ENCODE results near the gene HOXC12. TPM values are rescaled to one million over a fixed set of nuclear protein-coding genes. Genes with fewer than 3 reads are reported as not detected.

HOXC12 gene
- polyA plus RNA-seq, 1 of the 3 experiments (the other 2 are of a cell fraction) = not detected

GRCh38 chr12:53963005-53963404 lies 8.3 kb downstream of the HOXC12 start:
- WGBS (ENCODE audit: low lambda C conversion rate) = 24% methylated on average over 7 of the region's 7 CpGs
- Histone ChIP-seq H3K4me2 (no peak overlapping the region), H3K4me1 (ENCODE audit: control insufficient read depth in 1 of 2, insufficient read depth in 2 of 2, low read depth in 1 of 2, low read length in 1 of 2) (no peaks in the 10 kb centered on the region; a peak in 1 of 4 replicates), H3K79me2 (ENCODE audit: insufficient read depth) (no peaks in the 10 kb centered on the region), H3F3A (replicated peaks; ENCODE audit: insufficient read depth) (no peaks in the 10 kb centered on the region), H3K9me2 (no peaks in the 10 kb centered on the region), H3K9me3 (no peaks in the 10 kb centered on the region), H3K36me3 (replicated peaks in 1 of 2; ENCODE audit: control insufficient read depth in 1 of 2, insufficient read depth in 2 of 2, low read length in 1 of 2) (no peaks in the 10 kb centered on the region), H4K20me1 (ENCODE audit: insufficient read depth) (peaks cover 12% of the 10 kb centered on the region; the same call in 1 of the 2 replicates), H3K27ac (ENCODE audit: low read depth in 2 of 2, low read length in 1 of 2) (no peak overlapping the region), H3K4me3 (ENCODE audit: low read depth in 2 of 2, low read length in 1 of 2) (no peak overlapping the region), H3K9ac (no peak overlapping the region), H3K27me3 (ENCODE audit: insufficient read depth) (peaks cover 98% of the 10 kb centered on the region), H2AFZ (ENCODE audit: low read depth) (no peak overlapping the region)
- ChIA-PET CTCF (interaction anchor here (1.3 to 2.7 kb wide), 5 partner anchors 11 to 245 kb away, joined by 5 to 7 read pairs (median 6); partner anchors contain the start of gene HOXC10), POLR2A (no interaction called here)
- peak; percentile 20; the same call in 1 of the 2 replicates for TF ChIP-seq EZH2phosphoT487 (IDR thresholded peaks at IDR 0.05; ENCODE audit: borderline replicate concordance, low read depth)
- no peak for TF ChIP-seq GATA2 (CRISPR knock-in tag; IDR thresholded peaks at IDR 0.05)
- DNase-seq = no peak

DNA sequence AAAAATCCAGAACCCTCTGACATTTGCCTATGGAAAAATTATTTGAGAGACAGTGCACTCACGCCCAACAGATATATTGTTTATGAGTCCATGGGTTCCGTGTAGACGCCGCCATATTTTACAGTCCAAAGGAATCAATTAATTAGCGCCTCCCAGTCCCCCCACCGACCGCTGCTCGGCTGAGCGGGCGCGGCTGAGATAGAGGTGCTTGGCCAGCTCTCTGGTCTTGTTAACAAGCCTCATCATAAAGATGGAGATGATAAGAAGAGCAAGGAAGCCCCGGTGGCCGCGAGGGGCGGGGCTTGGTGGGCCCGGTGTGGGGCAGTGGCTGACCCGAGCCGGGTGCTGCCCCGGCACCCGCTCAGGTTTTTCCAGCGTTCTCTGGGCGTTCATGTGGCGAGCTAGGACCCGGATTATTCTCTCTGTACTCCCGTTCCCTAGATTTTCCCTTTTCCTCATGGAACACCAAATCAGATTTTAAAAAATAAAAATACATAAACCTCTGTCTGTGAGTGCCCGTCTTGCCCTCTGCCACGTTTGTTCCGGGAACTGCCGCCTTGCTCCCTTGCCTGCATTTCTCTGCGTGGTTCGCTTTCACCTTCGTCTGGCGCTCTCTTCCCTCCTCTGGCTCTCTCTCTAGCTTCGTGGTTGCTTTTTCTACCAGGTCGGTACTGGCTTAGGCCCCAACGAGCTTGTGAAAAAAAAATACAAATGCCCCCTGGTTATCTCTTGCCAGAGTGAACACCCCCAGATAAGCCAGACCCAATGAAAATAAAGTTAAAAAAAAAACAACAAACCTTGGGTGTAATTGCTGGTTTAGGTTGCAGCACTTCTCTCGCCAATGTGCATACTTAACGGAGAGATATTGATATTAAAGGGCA lies 9.0 kb downstream of the HOXC12 start:
- Histone ChIP-seq H3F3A (replicated peaks; ENCODE audit: insufficient read depth) (no peaks in the 10 kb centered on the region), H4K20me1 (ENCODE audit: insufficient read depth) (peaks cover 12% of the 10 kb centered on the region; the same call in 1 of the 2 replicates), H3K27ac (ENCODE audit: low read depth in 2 of 2, low read length in 1 of 2) (no peak overlapping the region), H3K27me3 (ENCODE audit: insufficient read depth) (peaks cover 98% of the 10 kb centered on the region), H3K9me3 (no peaks in the 10 kb centered on the region), H3K4me2 (no peak overlapping the region), H3K36me3 (replicated peaks in 1 of 2; ENCODE audit: control insufficient read depth in 1 of 2, insufficient read depth in 2 of 2, low read length in 1 of 2) (no peaks in the 10 kb centered on the region), H3K9ac (no peak overlapping the region), H3K79me2 (ENCODE audit: insufficient read depth) (no peaks in the 10 kb centered on the region), H3K4me3 (ENCODE audit: low read depth in 2 of 2, low read length in 1 of 2) (no peak overlapping the region), H3K4me1 (ENCODE audit: control insufficient read depth in 1 of 2, insufficient read depth in 2 of 2, low read depth in 1 of 2, low read length in 1 of 2) (no peaks in the 10 kb centered on the region; a peak in 1 of 4 replicates), H2AFZ (ENCODE audit: low read depth) (no peak overlapping the region), H3K9me2 (no peaks in the 10 kb centered on the region)
- DNase-seq = no peak
- 18% methylated on average over 35 of the region's 38 CpGs for WGBS (ENCODE audit: low lambda C conversion rate)
- ChIA-PET POLR2A (no interaction called here), CTCF (interaction anchor here (1.0 to 2.7 kb wide), 6 partner anchors 11 to 244 kb away, joined by 3 to 7 read pairs (median 6); partner anchors contain the start of gene HOXC10)
- TF ChIP-seq GABPA (IDR thresholded peaks at IDR 0.05; ENCODE audit: low read depth) = no peak
- TF ChIP-seq MXI1 (IDR thresholded peaks at IDR 0.05; ENCODE audit: low read depth, low read length) = no peak
- TF ChIP-seq TEAD4 (IDR thresholded peaks at IDR 0.05; ENCODE audit: borderline replicate concordance, insufficient read depth) = no peak
- no peak for TF ChIP-seq RFX5 (IDR thresholded peaks at IDR 0.05; ENCODE audit: low read length)
- no peak for TF ChIP-seq ZBTB33 (IDR thresholded peaks at IDR 0.05; ENCODE audit: borderline replicate concordance, low read depth)
- TF ChIP-seq TAF1 (IDR thresholded peaks at IDR 0.05; ENCODE audit: borderline replicate concordance, low read depth, low read length) = no peak
- no peak for TF ChIP-seq CTCF (IDR thresholded peaks at IDR 0.05)
- TF ChIP-seq IRF3 (IDR thresholded peaks at IDR 0.05; ENCODE audit: low read depth, low read length) = no peak
- TF ChIP-seq PBX3 (IDR thresholded peaks at IDR 0.05) = no peak
- TF ChIP-seq, protein P1, sequence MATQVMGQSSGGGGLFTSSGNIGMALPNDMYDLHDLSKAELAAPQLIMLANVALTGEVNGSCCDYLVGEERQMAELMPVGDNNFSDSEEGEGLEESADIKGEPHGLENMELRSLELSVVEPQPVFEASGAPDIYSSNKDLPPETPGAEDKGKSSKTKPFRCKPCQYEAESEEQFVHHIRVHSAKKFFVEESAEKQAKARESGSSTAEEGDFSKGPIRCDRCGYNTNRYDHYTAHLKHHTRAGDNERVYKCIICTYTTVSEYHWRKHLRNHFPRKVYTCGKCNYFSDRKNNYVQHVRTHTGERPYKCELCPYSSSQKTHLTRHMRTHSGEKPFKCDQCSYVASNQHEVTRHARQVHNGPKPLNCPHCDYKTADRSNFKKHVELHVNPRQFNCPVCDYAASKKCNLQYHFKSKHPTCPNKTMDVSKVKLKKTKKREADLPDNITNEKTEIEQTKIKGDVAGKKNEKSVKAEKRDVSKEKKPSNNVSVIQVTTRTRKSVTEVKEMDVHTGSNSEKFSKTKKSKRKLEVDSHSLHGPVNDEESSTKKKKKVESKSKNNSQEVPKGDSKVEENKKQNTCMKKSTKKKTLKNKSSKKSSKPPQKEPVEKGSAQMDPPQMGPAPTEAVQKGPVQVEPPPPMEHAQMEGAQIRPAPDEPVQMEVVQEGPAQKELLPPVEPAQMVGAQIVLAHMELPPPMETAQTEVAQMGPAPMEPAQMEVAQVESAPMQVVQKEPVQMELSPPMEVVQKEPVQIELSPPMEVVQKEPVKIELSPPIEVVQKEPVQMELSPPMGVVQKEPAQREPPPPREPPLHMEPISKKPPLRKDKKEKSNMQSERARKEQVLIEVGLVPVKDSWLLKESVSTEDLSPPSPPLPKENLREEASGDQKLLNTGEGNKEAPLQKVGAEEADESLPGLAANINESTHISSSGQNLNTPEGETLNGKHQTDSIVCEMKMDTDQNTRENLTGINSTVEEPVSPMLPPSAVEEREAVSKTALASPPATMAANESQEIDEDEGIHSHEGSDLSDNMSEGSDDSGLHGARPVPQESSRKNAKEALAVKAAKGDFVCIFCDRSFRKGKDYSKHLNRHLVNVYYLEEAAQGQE (IDR thresholded peaks at IDR 0.05; ENCODE audit: low read depth, low read length) = no peak
- no peak for TF ChIP-seq FOSL2 (IDR thresholded peaks at IDR 0.05; ENCODE audit: borderline replicate concordance, low read depth)
- no peak for TF ChIP-seq SMC3 (IDR thresholded peaks at IDR 0.05; ENCODE audit: low read depth, low read length)
- TF ChIP-seq MEF2A (IDR thresholded peaks at IDR 0.05; ENCODE audit: borderline replicate concordance, low read depth) = no peak
